Activated CD8-positive, alpha-beta memory T cell treated with anti-CD3 and anti-CD28 coated beads, Interleukin-2, amount 50 U/mL, for 24 hours (primary cell): ENCODE measurements around the gene OGFOD3.
"Not testable (repeated sequence)": the region's sequence is repeated elsewhere in the genome, so short reads cannot be mapped to it uniquely, and the experiment has no call there.

Source experiments
- DNase-seq: peaks from one replicate; pipeline ENCODE4 v3.0.0-alpha.2; 2020; ENCODE audit errors: extremely low read depth

Gene OGFOD3

DNA sequence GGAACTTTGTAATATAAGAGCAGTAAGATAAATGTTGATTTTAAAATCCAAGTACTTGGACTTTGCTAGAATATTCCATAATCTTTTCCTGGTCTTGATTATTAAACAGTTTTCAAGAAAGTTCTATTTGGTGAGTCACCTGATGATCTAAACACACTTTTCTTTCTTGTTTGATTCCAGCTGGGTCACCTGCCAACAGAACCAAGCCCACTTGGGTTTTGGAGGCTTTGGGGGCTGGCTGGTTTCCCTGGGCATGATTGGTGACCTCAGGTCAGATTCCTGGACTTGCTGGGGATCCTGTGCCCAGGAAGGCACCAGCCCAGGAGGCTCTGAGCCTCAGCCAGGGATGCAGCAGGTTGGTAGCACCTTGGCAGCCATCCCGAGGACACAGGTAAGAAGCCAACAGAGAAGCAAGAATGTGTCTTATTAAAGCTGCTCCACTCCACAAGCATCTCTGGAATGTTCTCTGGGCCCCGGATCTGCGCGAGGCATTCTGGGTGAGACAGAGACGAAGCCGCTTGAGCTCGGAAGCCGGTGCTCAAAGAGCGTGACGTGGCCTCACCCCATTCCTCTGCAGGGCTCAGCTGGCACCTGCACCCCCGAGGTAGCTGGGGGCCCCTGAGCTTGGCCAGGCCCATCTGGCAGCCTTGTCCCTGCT, 62.5 kb downstream of the OGFOD3 start:
- no peak for DNase-seq

GRCh38 chr17:82354804-82355308, 63.5 kb downstream of the OGFOD3 start:
- no peak for DNase-seq

DNA sequence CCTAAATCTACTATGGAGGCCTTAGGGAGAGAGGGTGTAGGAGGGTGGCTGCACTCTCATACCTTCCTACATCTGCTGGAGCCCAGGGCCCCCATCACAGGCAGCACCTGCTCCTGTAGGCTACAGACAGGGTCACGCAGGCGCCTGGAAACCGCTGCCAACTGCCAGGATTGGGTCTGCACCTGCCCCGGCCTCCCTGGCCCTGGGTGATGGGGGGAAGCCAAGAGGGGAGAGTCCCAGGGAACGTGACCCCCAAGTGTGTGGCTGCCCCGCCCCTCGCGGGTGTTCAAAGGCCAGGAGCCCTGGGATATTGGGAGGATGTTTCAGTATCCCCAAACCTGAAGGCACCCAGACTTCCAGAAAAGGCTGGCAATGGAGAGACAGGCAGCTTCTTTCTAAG, 64.9 kb downstream of the OGFOD3 start:
- no peak for DNase-seq

GRCh38 chr17:82351713-82352488, 66.5 kb downstream of the OGFOD3 start:
- peak; percentile 66 for DNase-seq

DNA sequence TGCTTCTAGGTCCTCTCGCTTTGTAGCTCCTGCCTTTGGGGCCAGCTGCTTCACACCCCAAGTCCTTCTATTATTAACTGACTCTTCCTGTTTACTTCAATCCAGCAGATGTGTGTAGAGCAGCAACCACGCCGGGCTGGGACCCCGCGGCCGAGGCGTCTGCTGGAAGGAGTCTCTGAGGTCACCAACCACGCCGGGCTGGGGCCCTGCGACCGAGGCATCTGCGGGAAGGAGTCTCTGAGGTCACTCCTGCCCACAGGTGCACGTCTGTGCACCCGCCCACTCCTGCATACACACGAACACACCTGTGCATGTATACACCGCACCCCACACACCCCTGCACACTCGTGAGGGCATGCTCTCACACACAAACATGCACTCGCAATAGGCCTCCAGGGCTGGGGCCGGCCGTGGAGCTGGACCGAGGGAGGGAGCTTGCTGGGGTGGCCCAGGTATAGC, 67.1 kb downstream of the OGFOD3 start:
- DNase-seq: no peak

GRCh38 chr17:82350182-82351030, 68.0 kb downstream of the OGFOD3 start:
- no peak for DNase-seq

- DNase-seq: no peak
Observed at GRCh38 chr17:82349287-82349701, 69.1 kb downstream of the OGFOD3 start.

- DNase-seq: no peak
Observed at GRCh38 chr17:82348866-82349265, 69.5 kb downstream of the OGFOD3 start.

GRCh38 chr17:82348434-82348833, 70.0 kb downstream of the OGFOD3 start:
- no peak for DNase-seq

GRCh38 chr17:82347994-82348393, 70.4 kb downstream of the OGFOD3 start:
- not testable (repeated sequence) for DNase-seq

GRCh38 chr17:82346342-82347300, 71.8 kb downstream of the OGFOD3 start:
- DNase-seq: no peak

DNA sequence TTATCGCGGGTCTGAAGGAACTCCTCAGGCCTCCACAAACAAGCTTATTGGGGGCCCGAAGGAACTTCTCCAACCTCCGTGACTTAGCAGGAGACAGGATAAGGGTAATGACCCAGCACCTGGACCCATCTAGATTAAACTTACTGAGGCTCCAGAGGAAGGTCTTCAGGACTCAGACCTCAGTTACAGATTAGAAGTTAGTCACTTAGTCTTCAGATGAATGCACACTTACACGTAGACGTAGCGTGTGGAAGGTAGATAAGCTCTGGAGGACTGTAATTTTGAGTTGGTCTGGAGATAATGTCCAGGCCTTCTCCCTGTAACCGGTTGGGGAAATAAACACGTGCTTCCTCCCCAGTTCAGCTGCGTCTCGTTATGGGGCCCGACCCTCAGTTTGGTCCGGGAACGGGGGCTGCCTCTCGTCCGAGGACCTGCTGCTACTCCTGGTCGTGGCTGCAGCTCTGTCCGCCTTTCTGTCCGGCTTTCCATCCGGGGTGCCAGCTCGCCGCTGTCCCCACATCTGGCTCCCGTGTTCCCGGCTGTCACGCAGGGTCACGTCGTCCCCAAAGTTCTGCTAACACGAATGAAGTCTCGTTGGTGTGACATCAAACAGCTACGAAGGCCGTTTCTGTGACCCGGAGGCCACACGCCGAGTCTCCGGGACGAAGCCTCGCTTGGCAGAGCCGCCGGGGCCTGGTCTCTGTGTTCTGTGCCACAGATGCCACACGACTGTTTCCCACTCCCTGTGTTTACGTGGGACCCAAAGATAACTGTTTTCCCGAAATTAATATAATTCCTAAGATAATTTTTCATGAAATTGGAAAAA, 73.0 kb downstream of the OGFOD3 start:
- no peak for DNase-seq

DNA sequence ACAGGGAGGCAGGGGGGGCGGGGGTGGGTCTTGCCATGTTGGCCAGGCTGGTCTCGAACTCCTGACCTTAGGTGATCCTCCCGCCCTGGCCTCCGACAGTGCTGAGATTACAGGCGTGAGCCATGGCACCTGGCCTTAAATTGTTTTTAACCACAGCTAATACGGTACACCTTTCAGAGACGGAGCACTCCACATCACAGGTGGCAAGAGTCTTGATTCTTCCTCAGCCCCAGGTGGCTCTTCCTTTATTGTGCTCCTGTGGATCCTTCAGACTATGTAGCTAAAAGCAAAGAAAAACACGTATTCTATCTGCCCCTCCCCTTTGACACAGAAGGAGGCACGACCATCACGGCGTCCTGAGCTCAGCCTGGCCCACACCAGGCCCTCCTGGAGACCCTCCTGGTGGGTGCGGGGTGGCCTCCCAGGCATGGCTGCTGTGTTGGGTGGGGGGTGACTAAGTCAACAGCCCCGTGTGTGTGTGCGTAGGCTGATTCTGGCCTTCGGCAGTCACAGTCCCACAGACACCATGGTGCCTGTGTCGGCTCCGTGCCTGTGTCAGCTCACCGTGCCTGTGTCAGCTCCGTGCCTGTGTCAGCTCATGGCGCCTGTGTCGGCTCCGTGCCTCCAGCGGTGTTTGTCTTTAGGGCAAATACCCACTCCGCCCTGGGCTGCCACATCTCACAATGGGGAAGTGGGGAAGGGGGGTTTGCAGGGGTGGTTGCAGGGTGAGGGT, 74.0 kb downstream of the OGFOD3 start:
- no peak for DNase-seq

- DNase-seq: no peak
Observed at GRCh38 chr17:82343560-82343959, 74.8 kb downstream of the OGFOD3 start.

GRCh38 chr17:82342361-82343079, 75.9 kb downstream of the OGFOD3 start:
- DNase-seq: no peak

DNA sequence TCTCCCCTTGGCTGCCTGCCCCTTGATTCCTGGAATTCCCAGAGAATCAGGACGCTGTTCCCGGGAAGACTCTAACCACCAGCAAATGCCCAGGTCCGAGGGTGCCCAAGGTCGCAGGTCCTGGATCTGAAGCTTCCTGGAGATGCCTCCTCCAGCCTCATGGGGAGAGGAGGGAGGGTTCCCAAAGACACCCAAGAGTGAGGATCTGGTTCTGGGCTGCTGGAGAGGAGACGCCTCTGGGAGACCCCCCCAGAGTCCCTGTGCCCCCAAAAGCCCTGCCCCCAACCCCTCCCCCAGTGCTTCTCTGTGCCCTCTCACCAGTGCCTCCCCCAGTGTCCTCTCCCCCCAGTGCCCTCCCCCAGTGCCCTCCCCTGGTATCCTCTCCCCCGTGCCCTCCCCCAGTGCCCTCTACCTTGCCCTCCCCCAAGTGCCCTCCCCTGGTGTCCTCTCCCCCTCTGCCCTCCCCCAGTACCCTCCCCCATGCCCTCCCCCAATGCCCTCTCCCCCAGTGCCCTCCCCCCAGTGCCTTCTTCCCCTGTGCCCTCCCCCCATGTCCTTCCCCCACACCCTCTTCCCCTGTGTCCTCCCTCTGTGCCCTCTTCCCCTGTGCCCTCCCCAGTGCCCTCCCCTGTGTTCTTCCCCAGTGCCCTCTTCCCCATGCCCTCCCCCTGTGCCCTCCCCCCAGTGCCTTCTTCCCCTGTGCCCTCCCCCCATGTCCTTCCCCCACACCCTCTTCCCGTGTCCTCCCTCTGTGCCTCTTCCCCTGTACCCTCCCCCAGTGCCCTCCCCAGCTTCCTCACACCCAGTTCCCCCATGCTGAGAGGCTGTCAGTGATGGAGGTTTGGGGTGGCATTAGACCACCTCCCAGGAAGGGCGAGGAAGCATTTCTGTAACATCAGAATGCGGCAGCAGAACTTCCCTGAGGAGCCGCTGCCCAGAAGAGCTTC, 78.5 kb downstream of the OGFOD3 start:
- DNase-seq: no peak
